Ascending aorta (tissue), 2 donors: Measurements from ENCODE around the gene INPP5B. TPM values are rescaled to one million over a fixed set of nuclear protein-coding genes. Genes with fewer than 3 reads are reported as not detected.

Source experiments
- DNase-seq, 2 donors: peaks; one replicate each; pipeline ENCODE4 v3.0.0-alpha.2; 2019; ENCODE audit warnings: low spot score in 2 of 2
- H3K27ac ChIP-seq, 2 donors: fragments of 200-600 bp; sonication (generic); one replicate each; pipeline ENCODE4 v1.5.1; 2016 to 2017; ENCODE audit warnings: mild to moderate bottlenecking in 1 of 2
- H3K27me3 ChIP-seq: fragments of 200-600 bp; sonication (generic); one replicate; pipeline ENCODE4 v1.5.1; 2017
- H3K36me3 ChIP-seq, 2 donors: fragments of 200-600 bp; sonication (generic); one replicate each; pipeline ENCODE4 v1.5.1; 2016
- H3K4me1 ChIP-seq, 2 donors: fragments of 200-600 bp; sonication (generic); one replicate each; pipeline ENCODE4 v1.5.1; 2016 to 2017; ENCODE audit warnings: mild to moderate bottlenecking in 1 of 2
- H3K4me3 ChIP-seq, 2 donors: fragments of 200-600 bp; sonication (generic); one replicate each; pipeline ENCODE4 v1.5.1; 2016 to 2017; ENCODE audit warnings: mild to moderate bottlenecking in 1 of 2
- H3K9me3 ChIP-seq, 2 donors: fragments of 200-600 bp; sonication (generic); one replicate each; pipeline ENCODE4 v1.5.1; 2016
- intact Hi-C: fragments of 100-400 bp; cut with DNase I; formaldehyde crosslinking; loops from one replicate; pipeline ENCODE4 v1.15.1; 2023
- total RNA-seq: library from RNA; depleted of rRNA; stranded (reverse); fragments of >200 nt; gene quantifications from one replicate; pipeline ENCODE4 v1.1.0, GENCODE V29; 2016
- TF ChIP-seq, protein P1 (sequence below), 3 experiments: fragments of 200-600 bp in 2 of 3; fragments of 450-650 bp in 1 of 3; sonication (generic) in 2 of 3; IDR thresholded peaks; one replicate each; pipeline ENCODE4 v1.5.1; 2016 to 2019; ENCODE audit warnings: antibody characterized with exemption in 3 of 3, mild to moderate bottlenecking in 1 of 3, moderate library complexity in 1 of 3

The INPP5B gene
- total RNA-seq = 11.7 TPM

DNA sequence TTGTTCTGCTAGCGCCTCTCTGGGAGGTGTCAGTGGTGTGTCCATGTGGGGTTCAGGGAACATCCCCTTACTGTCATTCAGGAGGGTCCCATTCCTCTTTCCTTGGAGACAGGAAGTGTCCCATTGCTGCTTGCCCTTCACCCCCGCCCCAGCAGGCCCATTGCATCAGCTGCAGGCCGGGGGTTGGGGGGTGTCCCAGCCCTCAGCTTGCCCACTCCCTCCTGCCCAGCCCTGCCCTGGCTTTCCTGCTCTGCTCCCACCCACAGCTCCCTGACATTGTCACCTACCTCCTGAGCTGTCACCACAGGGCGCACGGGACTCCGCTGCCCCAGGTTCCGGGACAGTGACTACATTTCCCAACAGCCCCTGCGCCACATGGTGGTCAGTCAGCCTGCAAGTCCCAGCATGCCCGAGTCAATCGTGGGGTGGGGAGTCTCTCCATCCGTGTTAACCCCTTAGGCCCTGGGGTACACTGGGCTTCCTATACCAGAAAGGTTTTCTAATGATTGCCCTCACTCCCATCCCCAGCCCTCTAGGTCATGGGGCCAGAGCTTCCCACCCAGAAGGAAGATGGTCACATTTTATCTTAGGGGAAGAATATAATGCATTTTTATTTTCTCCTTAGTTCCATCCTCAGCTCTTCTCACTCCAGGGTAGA lies at the start of gene INPP5B:
TSS of gene INPP5B (minus strand) at position 351 of the 658 bp plus-strand sequence. CDS start 745 bp downstream, outside the sequence.
- no peaks in the 10 kb centered on the region for H3K27me3 ChIP-seq
- TF ChIP-seq, protein P1, sequence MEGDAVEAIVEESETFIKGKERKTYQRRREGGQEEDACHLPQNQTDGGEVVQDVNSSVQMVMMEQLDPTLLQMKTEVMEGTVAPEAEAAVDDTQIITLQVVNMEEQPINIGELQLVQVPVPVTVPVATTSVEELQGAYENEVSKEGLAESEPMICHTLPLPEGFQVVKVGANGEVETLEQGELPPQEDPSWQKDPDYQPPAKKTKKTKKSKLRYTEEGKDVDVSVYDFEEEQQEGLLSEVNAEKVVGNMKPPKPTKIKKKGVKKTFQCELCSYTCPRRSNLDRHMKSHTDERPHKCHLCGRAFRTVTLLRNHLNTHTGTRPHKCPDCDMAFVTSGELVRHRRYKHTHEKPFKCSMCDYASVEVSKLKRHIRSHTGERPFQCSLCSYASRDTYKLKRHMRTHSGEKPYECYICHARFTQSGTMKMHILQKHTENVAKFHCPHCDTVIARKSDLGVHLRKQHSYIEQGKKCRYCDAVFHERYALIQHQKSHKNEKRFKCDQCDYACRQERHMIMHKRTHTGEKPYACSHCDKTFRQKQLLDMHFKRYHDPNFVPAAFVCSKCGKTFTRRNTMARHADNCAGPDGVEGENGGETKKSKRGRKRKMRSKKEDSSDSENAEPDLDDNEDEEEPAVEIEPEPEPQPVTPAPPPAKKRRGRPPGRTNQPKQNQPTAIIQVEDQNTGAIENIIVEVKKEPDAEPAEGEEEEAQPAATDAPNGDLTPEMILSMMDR (IDR thresholded peaks at IDR 0.05) = peak in 1 of 3 experiments; percentile 13
- intact Hi-C loops = loop anchor here (2.0 to 5.0 kb wide), 5 partner anchors 16 to 138 kb away; partner anchors contain the start of genes UTP11 and YRDC
- peaks cover 0 to 18% of the 10 kb centered on the region in 2 donors for H3K4me1 ChIP-seq
- H3K36me3 ChIP-seq = peaks cover 14 to 33% of the 10 kb centered on the region in 2 donors
- H3K27ac ChIP-seq = peak within 1 kb of the TSS; percentile 94
- no peaks in the 10 kb centered on the region for H3K9me3 ChIP-seq
- peak; percentile 79 to 95 for DNase-seq
- peak within 1 kb of the TSS; percentile 90 to 91 for H3K4me3 ChIP-seq

DNA sequence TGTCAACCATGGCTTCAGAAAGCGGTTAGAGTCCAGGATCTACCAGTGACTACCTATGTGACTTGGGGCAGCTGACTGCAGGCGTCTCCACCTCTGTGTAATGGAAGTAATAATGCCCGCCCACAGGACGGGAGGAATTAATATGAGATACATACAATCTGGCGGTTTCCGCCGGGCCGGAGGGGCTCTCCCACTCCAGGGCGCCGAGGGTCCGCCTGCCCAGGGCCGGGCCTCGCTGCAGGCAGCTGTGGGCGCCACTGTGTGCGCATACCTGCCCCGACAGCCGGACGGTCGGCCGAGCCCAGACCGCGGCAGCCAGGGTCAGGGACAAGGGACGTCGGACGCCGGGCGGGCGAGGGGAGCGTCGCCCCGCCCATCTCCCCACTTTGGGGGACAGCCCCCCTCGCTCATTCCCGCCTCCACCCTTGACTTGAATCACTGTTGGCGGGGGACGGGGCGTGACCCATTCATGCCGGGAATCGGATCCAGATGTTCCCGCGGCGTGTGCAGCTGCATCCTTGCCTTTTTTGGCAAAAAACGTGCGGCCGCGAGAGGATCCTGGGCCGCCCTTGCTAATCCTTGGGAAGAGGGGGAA lies 49.0 kb upstream of the INPP5B start:
- TF ChIP-seq, protein P1 (IDR thresholded peaks at IDR 0.05) = no peak
- peaks cover 20 to 46% of the 10 kb centered on the region in 2 donors for H3K4me1 ChIP-seq
- peak in 1 of 2 donors; percentile 91 for DNase-seq

DNA sequence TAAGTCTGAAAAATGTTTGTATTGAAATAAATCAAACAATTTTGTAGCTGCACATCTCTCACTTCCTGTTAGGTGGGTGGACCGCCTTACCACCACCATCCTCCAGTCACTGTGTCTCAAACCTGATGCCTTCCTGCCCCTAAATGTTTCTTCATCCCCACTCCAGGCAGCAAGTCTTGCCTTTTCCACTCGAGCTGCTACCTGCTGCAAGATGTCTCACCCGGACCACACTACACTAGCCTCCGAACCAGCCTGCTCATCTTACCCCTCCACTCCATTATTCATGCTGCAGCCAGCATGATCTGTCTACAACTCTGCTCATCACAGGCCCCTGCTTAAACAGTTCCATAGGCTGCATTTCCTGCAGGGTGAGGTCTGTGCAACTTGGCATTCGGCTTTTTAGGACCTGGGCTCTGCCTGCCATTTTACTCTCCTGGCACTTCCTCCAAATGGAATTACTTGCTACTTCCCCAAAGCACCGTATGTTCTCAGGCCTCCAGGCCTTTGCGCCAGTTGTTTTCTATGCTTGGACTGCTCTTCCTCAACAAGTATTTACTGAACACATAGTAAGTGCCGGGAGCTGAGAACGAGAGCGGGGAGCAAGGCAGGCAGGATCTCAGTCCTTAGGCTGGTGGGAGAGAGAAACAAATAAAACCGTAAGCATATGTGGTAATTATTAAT lies 48.2 kb upstream of the INPP5B start:
- Histone ChIP-seq H3K27ac (peak overlapping the region; percentile 93 to 96), H3K27me3 (no peaks in the 10 kb centered on the region), H3K36me3 (peaks cover 5 to 17% of the 10 kb centered on the region in 2 donors), H3K9me3 (no peaks in the 10 kb centered on the region), H3K4me1 (peaks cover 11 to 43% of the 10 kb centered on the region in 2 donors), H3K4me3 (peak overlapping the region; percentile 64 to 78)
- TF ChIP-seq, protein P1 (IDR thresholded peaks at IDR 0.05) = no peak
- no peak for DNase-seq
- intact Hi-C loops = loop anchor here (5.0 to 10.0 kb wide), 4 partner anchors 52 to 520 kb away; partner anchors contain the start of genes C1orf122, CDCA8, POU3F1 and YRDC

More for the DNA sequence above, 49.0 kb upstream of the INPP5B start:
- Histone ChIP-seq H3K27ac (peak overlapping the region; percentile 93 to 96), H3K27me3 (no peaks in the 10 kb centered on the region), H3K4me3 (peak overlapping the region; percentile 64 to 78), H3K36me3 (peaks cover 5 to 17% of the 10 kb centered on the region in 2 donors), H3K9me3 (no peaks in the 10 kb centered on the region)
- intact Hi-C loops = loop anchor here (5.0 to 10.0 kb wide), 2 partner anchors 189 to 521 kb away; partner anchors contain the start of genes C1orf122, YRDC and ZC3H12A

DNA sequence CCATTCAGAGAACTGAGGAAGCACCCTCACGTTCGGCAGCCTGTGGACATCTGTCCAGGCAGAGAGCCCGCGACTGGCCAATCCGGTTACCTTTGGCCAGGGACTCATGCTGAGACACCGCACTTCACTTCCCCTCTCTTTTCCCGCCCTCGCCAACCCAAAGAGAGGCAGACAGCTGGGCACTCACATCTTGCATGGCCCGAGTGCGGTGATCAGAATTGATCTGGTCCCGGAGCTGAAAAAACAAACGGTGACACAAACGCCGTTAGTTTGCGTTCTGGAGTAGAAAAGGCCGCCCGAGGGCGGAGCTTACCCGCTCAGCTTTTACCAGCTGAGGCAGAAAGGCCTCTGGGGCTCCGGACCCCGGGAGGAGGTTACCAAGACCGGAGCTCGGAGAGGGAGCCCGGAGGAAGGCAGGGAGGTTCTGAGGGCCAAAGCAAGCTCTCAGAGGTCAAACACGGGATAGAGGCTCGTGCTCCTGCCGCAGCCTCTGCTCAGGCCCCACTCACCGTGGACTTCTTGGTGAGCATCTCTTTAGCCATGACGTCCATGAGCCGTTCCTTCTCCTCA lies 42.6 kb upstream of the INPP5B start:
- Histone ChIP-seq H3K36me3 (peaks cover 27 to 34% of the 10 kb centered on the region in 2 donors), H3K9me3 (no peaks in the 10 kb centered on the region), H3K4me1 (peaks cover 7 to 14% of the 10 kb centered on the region in 2 donors), H3K27ac (peak overlapping the region; percentile 51 to 76), H3K27me3 (no peaks in the 10 kb centered on the region), H3K4me3 (peak overlapping the region; percentile 72 to 92)
- peak in 1 of 2 donors; percentile 68 for DNase-seq
- TF ChIP-seq, protein P1 (IDR thresholded peaks at IDR 0.05) = no peak
- intact Hi-C loops = loop anchor here (5.0 kb wide), 2 partner anchors 42 to 57 kb away; partner anchors contain the start of gene INPP5B

DNA sequence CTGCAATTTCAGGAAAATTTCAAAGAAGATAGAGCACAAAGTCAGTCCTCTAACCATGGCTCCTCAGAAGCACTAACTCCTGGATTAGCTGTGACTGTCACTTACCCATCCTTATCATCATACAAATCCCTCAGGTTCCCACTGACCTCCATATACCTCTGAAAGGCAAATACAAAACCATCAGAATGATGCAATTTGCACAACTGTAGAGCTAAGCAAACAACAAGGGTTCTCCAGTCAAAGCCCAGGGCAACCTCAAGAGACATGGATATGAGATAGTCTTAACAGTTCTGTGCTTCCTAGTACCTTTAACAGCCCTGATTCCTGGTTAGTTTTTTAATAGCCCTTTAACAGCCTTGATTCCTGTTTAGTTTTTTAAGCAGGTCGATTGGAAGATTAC lies 40.8 kb upstream of the INPP5B start:
- Histone ChIP-seq H3K4me3 (no peak overlapping the region), H3K4me1 (peaks cover 7 to 14% of the 10 kb centered on the region in 2 donors), H3K27me3 (no peaks in the 10 kb centered on the region), H3K9me3 (no peaks in the 10 kb centered on the region), H3K36me3 (peaks cover 36 to 52% of the 10 kb centered on the region in 2 donors), H3K27ac (no peak overlapping the region)
- intact Hi-C loops = loop anchor here (5.0 kb wide), 2 partner anchors 40 to 55 kb away; partner anchors contain the start of gene INPP5B
- TF ChIP-seq, protein P1 (IDR thresholded peaks at IDR 0.05) = no peak
- no peak for DNase-seq
